Heart right ventricle (tissue), 16 donors: ENCODE measurements around the gene LMBRD2. TPM values are rescaled to one million over a fixed set of nuclear protein-coding genes. Genes with fewer than 3 reads are reported as not detected.

ENCODE experiments used
- ATAC-seq, 8 donors: fragments of 200-7000 bp; cut with Tn5 transposase; one replicate each; pipeline ENCODE4 v1.9.1; 2020; ENCODE audit warnings: mild to moderate bottlenecking in 8 of 8, moderate library complexity in 8 of 8, moderate number of reproducible peaks in 1 of 8
- DNase-seq, 2 donors: peaks; one replicate each; pipeline ENCODE4 v3.0.0-alpha.2; 2020
- H3K27ac ChIP-seq, 10 donors: fragments of 200-600 bp; sonication (generic) in 2 of 10; one replicate each; pipeline versions ENCODE4 v1.5.0 to v1.8.0; 2020 to 2022; ENCODE audit warnings: mild to moderate bottlenecking in 3 of 10
- H3K27me3 ChIP-seq, 7 donors: fragments of 200-600 bp; one replicate each; pipeline ENCODE4 v1.8.0; 2021 to 2022; ENCODE audit warnings: mild to moderate bottlenecking in 2 of 7
- H3K36me3 ChIP-seq, 9 donors: fragments of 200-600 bp; sonication (generic) in 1 of 9; one replicate each; pipeline versions ENCODE4 v1.5.0 to v1.8.0; 2020 to 2022; ENCODE audit warnings: mild to moderate bottlenecking in 2 of 9
- H3K4me1 ChIP-seq, 9 donors: fragments of 200-600 bp; sonication (generic) in 1 of 9; one replicate each; pipeline versions ENCODE4 v1.5.0 to v1.8.0; 2020 to 2022; ENCODE audit warnings: mild to moderate bottlenecking in 4 of 9
- H3K4me3 ChIP-seq, 10 donors: fragments of 200-600 bp; sonication (generic) in 2 of 10; one replicate each; pipeline versions ENCODE4 v1.5.0 to v1.8.0; 2020 to 2022; ENCODE audit warnings: mild to moderate bottlenecking in 7 of 10, moderate library complexity in 2 of 10
- H3K9me3 ChIP-seq, 11 donors: fragments of 200-600 bp in 10 of 11; sonication (generic) in 2 of 11; one replicate each; pipeline versions ENCODE4 v1.5.0 to v1.8.0; 2013 to 2022; ENCODE audit warnings: mild to moderate bottlenecking in 2 of 11, control low read depth in 1 of 11, moderate library complexity in 1 of 11
- CTCF ChIP-seq, 9 donors: fragments of 200-600 bp; sonication (generic) in 2 of 9; IDR thresholded peaks; one replicate each; pipeline versions ENCODE4 v1.5.0 to v1.8.0; 2021 to 2022; ENCODE audit warnings: antibody characterized with exemption in 9 of 9, mild to moderate bottlenecking in 5 of 9, moderate library complexity in 1 of 9
- WGBS, 2 donors: extraction: QIAGEN DNeasy Blood & Tissue Kit; methylation state at CpG; one replicate each; pipeline ENCODE4 v1.1.7; 2013; ENCODE audit warnings: inconsistent platforms in 1 of 2; 5-methylcytosine and 5-hydroxymethylcytosine counted together
- intact Hi-C, 10 donors: fragments of 100-400 bp; cut with DNase I; formaldehyde crosslinking; loops; one replicate each; pipeline versions ENCODE4 v1.11.1 to v1.14.2; 2022
- polyA plus RNA-seq, 2 donors: library from polyadenylated mRNA; stranded (reverse); fragments of 200-250 nt; gene quantifications; one replicate each; pipeline ENCODE4 v1.2.3, GENCODE V29; 2013
- total RNA-seq, 10 donors: library from RNA; stranded (reverse); fragmentation: NEBNext Ultra II Directional in 3 of 10; extraction: Animal tissue kit (Norgen Biotek cat#: 25700) in 3 of 10; gene quantifications; one replicate each; pipeline versions ENCODE4 v1.2.1 to v1.2.4, GENCODE V29; 2021 to 2023
- donor health status: Arrhythmogenic right ventricular cardiomyopathy.
- donor health status: ischemic (EF 13 %, LVEDD 7.1; RV severe dilation, severe dysfunction).
- donor health status: healthy with polysubstance abuse.
- donor health status: DM: no; HTN: yes; CAD: no.
- donor health status: DM: no; HTN: no; CAD: no.
- donor health status: ischemic (EF 25% LVEDD 6.9; RV normal size, moderate dysfunction).
- donor health status: ischemic (EF 25% LVEDD 5.7; RV mildly dilated, moderate dysfunction).
- donor health status: healthy.
- donor health status: DM: yes; HTN: yes; CAD: no.
- donor health status: Ischemic cardiomyopathy.
- donor health status: ischemic (EF 35%, LVEDD 5.7; RV mildly dilated, moderate dysfunction).
- donor health status: nonischemic (EF 11% LVEDD 7.7; RV severe dilation, severe dysfunction).
- donor health status: DM: yes; HTN: yes; CAD: no.
- donor health status: PGD.
- donor health status: ischemic (EF 29% LVEDD 5.4; RV normal size, mild dysfunction).
- donor health status: nonischemic (EF 23%, LVEDD 6.1; RV moderate dilation, normal function).

LMBRD2 gene
- total and polyA plus RNA-seq, 12 donors, result 2.2 to 16.5 (median 12.3) TPM

- Histone ChIP-seq H3K9me3 (peaks cover 0 to under 1% (median 0%) of the 10 kb centered on the region in 11 donors), H3K4me3 (no peak overlapping the region), H3K27me3 (peaks cover 0 to 34% (median 3%) of the 10 kb centered on the region in 7 donors), H3K4me1 (peaks cover 0 to 5% (median 0%) of the 10 kb centered on the region in 9 donors), H3K27ac (no peak overlapping the region), H3K36me3 (no peaks in the 10 kb centered on the region)
- ATAC-seq (peak in 4 of 8 donors; percentile 44 to 56 (median 52)), DNase-seq (no peak)
- TF ChIP-seq CTCF (IDR thresholded peaks at IDR 0.05), result peak in 8 of 9 donors; percentile 13 to 62 (median 55)
- whole genome bisulfite sequencing, 2 donors, result 20 to 21% methylated on average over 10 of the region's 10 CpGs
- intact Hi-C loops, result no loop called here
These were observed 72.4 kb downstream of the LMBRD2 start for GRCh38 chr5:36079200-36079781.

- peaks cover 0 to 30% (median 3%) of the 10 kb centered on the region in 7 donors for H3K27me3 ChIP-seq
- no peak overlapping the region for H3K4me3 ChIP-seq
- no peaks in the 10 kb centered on the region for H3K36me3 ChIP-seq
- DNase-seq (no peak), ATAC-seq (no peak)
- WGBS, 2 donors, result 67 to 76% methylated on average over 10 of the region's 10 CpGs
- intact Hi-C loops, result no loop called here
- no peak overlapping the region for H3K27ac ChIP-seq
- H3K9me3 ChIP-seq, result no peaks in the 10 kb centered on the region
- peaks cover 0 to 5% (median 0%) of the 10 kb centered on the region in 9 donors for H3K4me1 ChIP-seq
- no peak for TF ChIP-seq CTCF (IDR thresholded peaks at IDR 0.05)
These were observed 73.3 kb downstream of the LMBRD2 start for GRCh38 chr5:36078430-36078829.

DNA sequence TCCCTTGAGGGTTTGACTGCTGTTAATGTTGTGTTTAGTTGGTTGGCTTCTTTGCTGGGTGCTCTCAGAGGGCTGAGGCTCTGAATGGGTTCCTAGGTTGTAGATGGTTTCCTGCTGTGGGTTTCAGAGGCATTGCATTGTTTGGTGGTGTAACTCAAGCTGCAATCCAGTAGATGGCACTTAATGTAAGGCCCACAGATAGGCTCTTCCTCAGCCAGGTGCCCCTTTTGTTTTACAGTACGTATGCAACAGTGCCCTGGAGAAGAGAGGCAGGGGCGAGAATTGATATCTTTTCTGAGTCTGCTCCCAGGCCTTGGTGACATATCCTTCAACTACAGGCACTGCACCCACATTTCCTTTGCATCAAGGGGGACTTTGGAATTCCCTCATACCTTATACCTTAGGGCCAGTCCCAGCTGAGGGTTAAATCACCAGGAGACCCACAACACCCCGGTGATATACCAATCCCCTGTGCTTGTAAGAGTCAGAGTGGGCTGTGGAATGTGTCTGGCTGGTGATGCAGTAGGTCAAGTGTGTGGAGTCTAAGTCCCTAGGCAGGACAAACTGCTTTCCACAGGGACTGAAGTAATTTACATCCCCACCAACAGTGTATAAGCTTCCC lies 78.0 kb downstream of the LMBRD2 start:
- intact Hi-C loops, result no loop called here

More for the DNA sequence above, 78.0 kb downstream of the LMBRD2 start:
- no peak overlapping the region for H3K27ac ChIP-seq
- TF ChIP-seq CTCF (IDR thresholded peaks at IDR 0.05), result peak in 1 of 9 donors; percentile 11
- 40 to 51% methylated on average over 3 of the region's 3 CpGs for WGBS, 2 donors
- no peaks in the 10 kb centered on the region for H3K4me1 ChIP-seq
- H3K36me3 ChIP-seq, result no peaks in the 10 kb centered on the region
- no peak for DNase-seq
- no peak for ATAC-seq
- peaks cover 0 to 5% (median 0%) of the 10 kb centered on the region in 7 donors for H3K27me3 ChIP-seq
- H3K4me3 ChIP-seq, result no peak overlapping the region
- no peaks in the 10 kb centered on the region for H3K9me3 ChIP-seq
